ENCODE measurements around the gene MSL3. TPM values are rescaled to one million over a fixed set of nuclear protein-coding genes. Genes with fewer than 3 reads are reported as not detected.

The MSL3 gene
- total and polyA plus RNA-seq, 2 of the 8 experiments (the other 6 are each of a cell fraction or from before 2014, with no cell fraction given) = 10.6 to 12.3 TPM

GRCh38 chrX:11757397-11757718 lies 679 bp upstream of the MSL3 start:
- H3K14ac ChIP-seq (ENCODE audit: insufficient read length) = no peak overlapping the region
- 16% methylated on average over 8 of the region's 14 CpGs; no CpG with 5 or more reads in 1 of the 2 experiments for WGBS, 2 experiments (ENCODE audit: extremely low coverage in 1 of 2, insufficient coverage in 1 of 2, insufficient read length in 1 of 2, insufficient replicate concordance in 2 of 2, low coverage in 1 of 2, low lambda C conversion rate in 2 of 2, missing lambda C conversion rate in 1 of 2)

More at GRCh38 chrX:11757397-11757718, 679 bp upstream of the MSL3 start:
- H3K56ac ChIP-seq (replicated peaks; ENCODE audit: insufficient read length, low read depth, low read length) = no peak overlapping the region
- H2AFZ ChIP-seq (ENCODE audit: low read length) = no peak overlapping the region
- TF ChIP-seq ATF3 (IDR thresholded peaks at IDR 0.05; ENCODE audit: insufficient read depth, low read depth, low read length) = no peak
- no peak for TF ChIP-seq SIRT6 (IDR thresholded peaks at IDR 0.05; ENCODE audit: low read length)
- no peak for TF ChIP-seq ASH2L (IDR thresholded peaks at IDR 0.05; ENCODE audit: low read length)
- no peak for TF ChIP-seq CBX5 (IDR thresholded peaks at IDR 0.05; ENCODE audit: low read depth, low read length)
- no peak for TF ChIP-seq TEAD4 (IDR thresholded peaks at IDR 0.05; ENCODE audit: low read depth, low read length)
- H2BK5ac ChIP-seq (ENCODE audit: low read depth, low read length) = no peak overlapping the region
- no peak for FAIRE-seq
- H3K4me3 ChIP-seq (ENCODE audit: extremely low read depth in 1 of 4, insufficient read depth in 2 of 4, low read depth in 3 of 4, low read length in 4 of 4) = peak overlapping the region; percentile 49 to 62 (median 55)
- no peak overlapping the region for H2BK12ac ChIP-seq (ENCODE audit: low read depth, low read length)
- H3K9ac ChIP-seq (replicated peaks in 1 of 4; ENCODE audit: extremely low read depth in 1 of 4, low read depth in 3 of 4, low read length in 3 of 4) = no peak overlapping the region
- H3K79me2 ChIP-seq (ENCODE audit: control insufficient read depth in 1 of 2, insufficient read depth in 2 of 2, low read length in 2 of 2) = no peaks in the 10 kb centered on the region; a peak in 1 of 4 replicates
- H3K36me3 ChIP-seq (ENCODE audit: control insufficient read depth in 2 of 4, insufficient read depth in 4 of 4, low read length in 3 of 4) = peaks cover 0 to 5% (median 0%) of the 10 kb centered on the region in 4 experiments; a peak in 1 of 8 replicates
- DNase-seq (ENCODE audit: low read depth in 1 of 2, low spot score in 2 of 2) = no peak
- no peaks in the 10 kb centered on the region for H3K79me1 ChIP-seq (ENCODE audit: low read depth, low read length)
- H3K9me3 ChIP-seq (ENCODE audit: insufficient read depth in 2 of 2, low read depth in 1 of 2, low read length in 1 of 2) = no peaks in the 10 kb centered on the region
- 0 out of 7 replicates have a peak, but pooled peaks cover 0 to 2% (median 0%) of the 10 kb centered on the region in 4 experiments for H3K27me3 ChIP-seq (replicated peaks in 1 of 4; ENCODE audit: control insufficient read depth in 3 of 4, extremely low read depth in 1 of 4, insufficient read depth in 3 of 4, low read length in 3 of 4)
- ChIA-PET POLR2A (ENCODE audit: partially characterized antibody) (interaction anchor here (1.1 kb wide), 1 partner anchor 92 kb away, joined by 3 read pairs; the partner anchor contains the start of gene ARHGAP6), CTCF (ENCODE audit: partially characterized antibody) (interaction anchor here (1.1 to 1.8 kb wide), 4 partner anchors 17 to 227 kb away, joined by 3 to 6 read pairs (median 4); partner anchors contain the start of gene ARHGAP6)
- no peak overlapping the region for H4K5ac ChIP-seq (ENCODE audit: insufficient read length, low read depth, low read length)
- no peak overlapping the region for H2BK15ac ChIP-seq (ENCODE audit: low read length)
- H3K23ac ChIP-seq (ENCODE audit: insufficient read length) = no peak overlapping the region
- no peak overlapping the region for H3K4ac ChIP-seq (replicated peaks; ENCODE audit: insufficient read length, low read depth, low read length)
- H3K23me2 ChIP-seq (ENCODE audit: low read depth, low read length) = peaks cover 8% of the 10 kb centered on the region; the same call in 1 of the 2 replicates
- H2AK5ac ChIP-seq (ENCODE audit: low read depth, low read length) = no peak overlapping the region
- H2BK20ac ChIP-seq (ENCODE audit: low read length) = no peak overlapping the region
- no peak overlapping the region; the same call in 1 of the 2 replicates for H3K18ac ChIP-seq (ENCODE audit: extremely low read depth, low read length)
- H2BK120ac ChIP-seq (replicated peaks; ENCODE audit: low read depth, low read length) = no peak overlapping the region
- H4K20me1 ChIP-seq (replicated peaks in 1 of 2; ENCODE audit: control insufficient read depth in 1 of 2, insufficient read depth in 2 of 2, low read length in 2 of 2) = no peaks in the 10 kb centered on the region
- no peak overlapping the region for H4K8ac ChIP-seq (ENCODE audit: extremely low read depth, insufficient read depth, low read length)
- H4K91ac ChIP-seq (replicated peaks; ENCODE audit: insufficient read length, low read length) = no peak overlapping the region
- H3K4me1 ChIP-seq (replicated peaks in 1 of 4; ENCODE audit: control insufficient read depth in 3 of 4, insufficient read depth in 4 of 4, low read length in 3 of 4) = peaks cover 0 to 3% (median 0%) of the 10 kb centered on the region in 4 experiments; a peak in 2 of 7 replicates
- no peak overlapping the region for H3K27ac ChIP-seq (ENCODE audit: low read depth, low read length)
- peak overlapping the region; percentile 66 to 68 for H3K4me2 ChIP-seq (ENCODE audit: insufficient read depth in 1 of 2, low read depth in 2 of 2, low read length in 2 of 2)

Data from H1 (cell line).